Activated T-cell treated with anti-CD3 and anti-CD28 coated beads, Interleukin-2, amount 50 U/mL, for 4 hours (primary cell): ENCODE measurements around the gene NRXN3. TPM values are rescaled to one million over a fixed set of nuclear protein-coding genes. Genes with fewer than 3 reads are reported as not detected.

Source experiments
- ATAC-seq, 2 donors: fragments of 200-7000 bp; cut with Tn5 transposase; one replicate each; pipeline ENCODE4 v1.10.0; 2021
- DNase-seq: peaks from one replicate; pipeline ENCODE4 v3.0.0-alpha.2; 2020
- H3K27me3 Mint-ChIP-seq: one replicate; pipeline ENCODE4 v1.8.0; 2021; ENCODE audit warnings: low read depth, mixed read lengths
- H3K36me3 Mint-ChIP-seq: one replicate; pipeline ENCODE4 v1.8.0; 2022; ENCODE audit warnings: mixed read lengths; ENCODE audit not compliant: insufficient read depth
- H3K4me1 Mint-ChIP-seq: one replicate; pipeline ENCODE4 v1.8.0; 2021; ENCODE audit warnings: low read depth, mixed read lengths
- H3K4me3 Mint-ChIP-seq: one replicate; pipeline ENCODE4 v1.8.0; 2021; ENCODE audit warnings: mild to moderate bottlenecking, moderate library complexity, mixed read lengths
- H3K9me3 Mint-ChIP-seq: one replicate; pipeline ENCODE4 v1.8.0; 2021; ENCODE audit warnings: mixed read lengths
- total RNA-seq, 3 donors: library from RNA; stranded (reverse); gene quantifications; one replicate each; pipeline ENCODE4 v1.2.1, GENCODE V29; 2021

The NRXN3 gene
- total RNA-seq, 3 donors from 2014 or later = not detected

- H3K4me1 Mint-ChIP-seq = no peaks in the 10 kb centered on the region
- H3K9me3 Mint-ChIP-seq = peaks cover 7% of the 10 kb centered on the region
- no peak for ATAC-seq
- H3K4me3 Mint-ChIP-seq = no peak overlapping the region
- H3K36me3 Mint-ChIP-seq = no peaks in the 10 kb centered on the region
- no peak for DNase-seq
- no peaks in the 10 kb centered on the region for H3K27me3 Mint-ChIP-seq
Measured at GRCh38 chr14:79904497-79904896, 1734.3 kb downstream of the NRXN3 start.

DNA sequence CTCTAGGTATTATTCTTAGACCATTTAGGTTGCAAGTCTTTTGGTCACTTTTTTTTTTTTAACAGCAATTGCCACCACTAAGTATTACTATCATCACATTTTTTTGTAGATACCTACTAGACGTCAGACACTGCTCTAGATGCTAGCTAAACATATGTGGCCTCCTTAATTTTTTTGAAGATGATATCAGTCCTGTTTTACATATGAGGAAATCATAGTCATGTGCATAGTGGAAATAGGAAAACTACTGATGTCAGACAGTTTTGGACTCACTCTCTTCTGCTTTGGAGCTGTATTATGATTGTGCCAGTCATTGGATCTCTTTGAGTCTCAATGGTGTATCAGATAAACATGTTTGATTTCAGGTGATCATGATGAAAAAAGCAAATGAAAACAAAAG, 1736.8 kb downstream of the NRXN3 start:
- ATAC-seq = no peak
- DNase-seq = no peak
- Mint-ChIP-seq H3K36me3 (no peaks in the 10 kb centered on the region), H3K27me3 (no peaks in the 10 kb centered on the region), H3K4me1 (no peaks in the 10 kb centered on the region), H3K4me3 (no peak overlapping the region), H3K9me3 (no peaks in the 10 kb centered on the region)

- Mint-ChIP-seq H3K4me3 (no peak overlapping the region), H3K4me1 (no peaks in the 10 kb centered on the region), H3K9me3 (peaks cover 7% of the 10 kb centered on the region), H3K36me3 (no peaks in the 10 kb centered on the region), H3K27me3 (no peaks in the 10 kb centered on the region)
- ATAC-seq (no peak), DNase-seq (no peak)
Measured at GRCh38 chr14:79910086-79910485, 1739.9 kb downstream of the NRXN3 start.

- no peak overlapping the region for H3K4me3 Mint-ChIP-seq
- no peaks in the 10 kb centered on the region for H3K36me3 Mint-ChIP-seq
- peaks cover 7% of the 10 kb centered on the region for H3K9me3 Mint-ChIP-seq
- no peak for DNase-seq
- H3K27me3 Mint-ChIP-seq = no peaks in the 10 kb centered on the region
- no peak for ATAC-seq
- no peaks in the 10 kb centered on the region for H3K4me1 Mint-ChIP-seq
Measured at GRCh38 chr14:79911744-79912143, 1741.6 kb downstream of the NRXN3 start.

DNA sequence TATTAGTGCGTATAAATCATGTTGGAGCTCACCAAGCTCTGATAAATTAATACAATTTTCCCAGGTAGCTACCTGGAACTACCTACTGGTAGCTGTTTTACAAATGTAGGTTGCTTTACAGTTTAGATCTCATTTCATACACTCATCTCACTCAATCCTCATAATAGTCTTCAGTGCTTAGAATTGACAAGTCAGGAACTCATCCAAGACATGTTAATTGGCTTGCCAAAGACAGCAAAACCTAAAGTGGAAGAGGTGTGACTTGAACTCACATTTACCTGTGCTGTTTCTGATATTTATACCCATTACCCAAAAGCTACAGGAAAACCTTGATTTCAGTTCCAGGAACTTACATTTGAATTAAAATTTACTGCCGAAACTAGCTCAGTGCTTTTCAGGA, 1744.4 kb downstream of the NRXN3 start:
- ATAC-seq = no peak
- no peak for DNase-seq
- H3K4me3 Mint-ChIP-seq = no peak overlapping the region
- H3K27me3 Mint-ChIP-seq = no peaks in the 10 kb centered on the region
- no peaks in the 10 kb centered on the region for H3K36me3 Mint-ChIP-seq
- H3K4me1 Mint-ChIP-seq = no peaks in the 10 kb centered on the region
- peaks cover 7% of the 10 kb centered on the region for H3K9me3 Mint-ChIP-seq

- ATAC-seq = no peak
- Mint-ChIP-seq H3K36me3 (no peaks in the 10 kb centered on the region), H3K4me3 (no peak overlapping the region), H3K4me1 (no peaks in the 10 kb centered on the region), H3K9me3 (peaks cover 7% of the 10 kb centered on the region), H3K27me3 (no peaks in the 10 kb centered on the region)
- no peak for DNase-seq
Measured at GRCh38 chr14:79915406-79915805, 1745.2 kb downstream of the NRXN3 start.

- ATAC-seq (no peak), DNase-seq (no peak)
- Mint-ChIP-seq H3K4me1 (no peaks in the 10 kb centered on the region), H3K4me3 (no peak overlapping the region), H3K9me3 (peaks cover 7% of the 10 kb centered on the region), H3K36me3 (no peaks in the 10 kb centered on the region), H3K27me3 (no peaks in the 10 kb centered on the region)
Measured at GRCh38 chr14:79916281-79916680, 1746.1 kb downstream of the NRXN3 start.

DNA sequence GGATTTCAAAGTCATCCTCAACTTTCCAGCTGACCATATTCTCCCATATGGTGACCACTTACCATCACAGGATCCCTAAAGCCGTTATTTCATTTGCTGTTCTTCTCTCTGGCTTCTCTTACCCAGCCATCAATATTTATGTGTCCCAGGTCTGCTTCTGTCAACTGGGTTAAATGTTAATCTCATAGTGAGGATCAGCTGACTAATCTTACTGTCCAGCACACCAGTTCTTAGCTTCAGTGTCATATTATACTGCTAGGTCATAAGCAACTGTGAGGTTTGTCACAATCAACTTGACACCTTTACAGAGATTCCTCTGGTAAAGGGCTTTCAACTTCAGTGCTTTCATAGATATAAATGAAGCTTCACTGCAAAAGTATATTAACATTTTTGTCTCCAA, 1746.7 kb downstream of the NRXN3 start:
- H3K4me3 Mint-ChIP-seq = no peak overlapping the region
- H3K9me3 Mint-ChIP-seq = peaks cover 7% of the 10 kb centered on the region
- DNase-seq = no peak
- no peaks in the 10 kb centered on the region for H3K27me3 Mint-ChIP-seq
- H3K4me1 Mint-ChIP-seq = no peaks in the 10 kb centered on the region
- ATAC-seq = no peak
- no peaks in the 10 kb centered on the region for H3K36me3 Mint-ChIP-seq
